ENCODE data around the gene CDR2.
"Not testable (repeated sequence)": the region's sequence is repeated elsewhere in the genome, so short reads cannot be mapped to it uniquely, and the experiment has no call there.

The CDR2 gene

DNA sequence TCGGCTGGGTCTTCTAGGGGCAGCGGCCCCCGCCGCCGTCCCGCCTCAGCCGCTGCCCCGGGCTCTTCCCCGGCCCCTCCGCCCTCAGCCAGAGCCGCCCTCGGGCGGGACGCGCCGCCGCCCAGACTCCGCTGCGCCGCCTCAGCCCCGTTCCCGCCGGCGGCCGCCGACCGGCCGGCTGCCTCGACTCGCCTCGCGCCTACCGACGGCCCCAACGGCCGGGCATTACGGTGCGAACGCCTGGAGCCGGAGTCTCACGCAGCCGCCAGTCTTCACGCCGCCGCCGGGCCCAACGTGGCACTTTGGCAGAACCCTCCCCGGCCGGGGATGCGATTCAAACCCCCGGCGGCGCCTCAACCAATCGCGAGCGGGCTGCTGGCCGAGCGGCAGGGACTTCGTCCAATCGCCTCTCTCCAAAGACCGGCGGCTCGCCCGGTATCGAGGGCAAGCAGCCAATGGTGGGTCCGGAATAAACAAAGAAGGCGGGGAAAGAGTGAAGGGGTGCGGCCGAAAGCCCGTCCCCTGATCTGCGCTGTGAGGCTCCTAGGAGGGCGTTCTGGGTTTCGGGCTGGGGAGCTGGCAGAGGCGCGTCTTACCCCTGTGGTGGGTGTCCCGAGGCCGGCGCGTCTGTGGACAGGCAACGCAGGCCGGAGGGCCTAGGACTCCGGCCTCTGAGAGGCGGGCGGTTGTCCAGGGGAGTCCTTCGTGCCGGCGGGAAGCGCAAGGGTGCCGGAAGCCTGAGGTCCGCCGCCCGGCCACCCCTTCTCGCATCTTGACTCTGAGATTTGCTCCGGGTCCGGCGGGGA, at the start of gene CDR2:
Gene CDR2, minus strand, starts transcription at position 309 of the 806 bp plus-strand sequence. CDS start 310 bp downstream, outside the sequence.
- DNase-seq (ENCODE audit: low read depth): peak; percentile 96

DNA sequence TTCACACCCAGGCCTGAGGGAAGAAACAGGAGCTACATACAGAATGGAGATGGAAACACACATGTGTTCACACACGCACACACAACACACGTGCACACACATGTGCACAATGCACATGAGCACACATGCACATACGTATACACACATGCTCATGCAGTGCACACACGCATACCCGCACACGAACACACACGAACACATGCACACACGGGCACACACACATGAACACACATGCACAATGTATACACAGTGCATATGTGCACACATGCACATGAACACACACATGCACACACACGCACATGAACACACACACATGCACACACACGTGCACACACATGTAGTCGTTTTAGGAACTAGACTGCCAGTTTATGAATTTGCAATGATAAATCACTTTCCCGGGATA, 49.3 kb upstream of the CDR2 start:
- DNase-seq (ENCODE audit: low read depth): no peak

DNA sequence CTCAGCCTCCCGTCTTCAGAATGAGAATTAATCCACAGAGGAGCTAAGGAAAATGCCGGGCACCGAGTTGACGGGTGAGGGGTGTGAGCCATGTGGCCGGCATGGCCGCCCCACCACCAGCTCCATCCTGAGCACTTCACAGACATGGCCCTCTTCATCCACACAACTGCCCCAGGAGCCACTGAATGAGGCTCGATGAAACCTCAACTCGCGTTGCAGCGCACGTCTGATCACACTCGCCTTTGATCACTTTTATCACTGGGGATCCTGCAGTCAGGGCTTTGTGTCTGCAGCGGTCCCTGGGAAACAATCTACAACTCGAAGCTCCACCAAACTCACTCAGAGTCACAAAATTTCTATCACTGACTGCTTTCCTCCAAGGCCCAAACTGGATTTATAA, 46.7 kb upstream of the CDR2 start:
- DNase-seq (ENCODE audit: low read depth): no peak

- no peak for DNase-seq (ENCODE audit: low read depth)
These were observed 46.3 kb upstream of the CDR2 start for GRCh38 chr16:22420606-22421135.

DNA sequence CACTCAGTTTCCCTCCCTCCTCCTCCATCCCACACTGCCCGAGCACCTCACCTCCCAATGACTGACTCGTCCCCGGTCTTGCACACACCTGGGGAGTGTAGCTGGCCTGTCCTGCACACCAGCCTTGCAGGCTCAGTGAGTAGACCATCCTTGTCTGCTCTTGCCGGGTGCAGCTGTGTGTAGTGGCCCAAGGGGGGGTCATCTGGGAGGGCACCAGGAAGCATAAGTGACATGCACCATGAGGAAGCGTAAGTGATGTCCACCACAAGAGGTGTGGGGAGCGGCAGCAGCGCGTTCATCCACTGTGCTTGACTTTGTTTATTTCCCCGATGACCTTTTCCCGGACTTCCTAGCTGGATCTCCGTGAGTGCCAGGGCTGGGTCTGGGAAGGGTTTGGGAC, 45.5 kb upstream of the CDR2 start:
- DNase-seq (ENCODE audit: low read depth): no peak

GRCh38 chr16:22418826-22419225, 44.4 kb upstream of the CDR2 start:
- no peak for DNase-seq (ENCODE audit: low read depth)

- DNase-seq (ENCODE audit: low read depth): not testable (repeated sequence)
These were observed 43.4 kb upstream of the CDR2 start for GRCh38 chr16:22417798-22418197.

DNA sequence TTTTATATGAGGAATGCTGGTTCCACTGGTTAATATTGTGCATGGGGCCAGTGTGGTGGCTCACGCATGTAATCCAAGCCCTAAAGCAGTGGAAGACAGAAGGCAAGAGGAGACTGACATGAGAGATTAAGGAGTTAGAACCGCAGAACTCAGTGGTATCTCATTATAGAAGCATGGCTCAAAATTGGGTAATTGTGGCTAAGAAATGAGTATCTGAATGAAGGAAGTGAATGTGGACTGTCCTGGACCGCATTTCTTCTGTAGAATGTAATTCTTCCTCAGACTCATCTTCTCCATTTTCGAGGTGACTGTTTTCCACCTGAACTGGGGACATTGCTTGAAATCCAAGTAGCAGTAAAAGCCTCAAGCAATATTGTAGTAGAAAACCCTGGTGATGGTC, 42.6 kb upstream of the CDR2 start:
- no peak for DNase-seq (ENCODE audit: low read depth)

- no peak for DNase-seq (ENCODE audit: low read depth)
These were observed 39.4 kb upstream of the CDR2 start for GRCh38 chr16:22413819-22414218.

GRCh38 chr16:22407486-22407885, 33.1 kb upstream of the CDR2 start:
- DNase-seq (ENCODE audit: low read depth): no peak

- DNase-seq (ENCODE audit: low read depth): no peak
These were observed 27.8 kb upstream of the CDR2 start for GRCh38 chr16:22402191-22402590.

GRCh38 chr16:22400900-22401299, 26.5 kb upstream of the CDR2 start:
- DNase-seq (ENCODE audit: low read depth): no peak

- DNase-seq (ENCODE audit: low read depth): no peak
These were observed 23.5 kb upstream of the CDR2 start for GRCh38 chr16:22397931-22398330.

DNA sequence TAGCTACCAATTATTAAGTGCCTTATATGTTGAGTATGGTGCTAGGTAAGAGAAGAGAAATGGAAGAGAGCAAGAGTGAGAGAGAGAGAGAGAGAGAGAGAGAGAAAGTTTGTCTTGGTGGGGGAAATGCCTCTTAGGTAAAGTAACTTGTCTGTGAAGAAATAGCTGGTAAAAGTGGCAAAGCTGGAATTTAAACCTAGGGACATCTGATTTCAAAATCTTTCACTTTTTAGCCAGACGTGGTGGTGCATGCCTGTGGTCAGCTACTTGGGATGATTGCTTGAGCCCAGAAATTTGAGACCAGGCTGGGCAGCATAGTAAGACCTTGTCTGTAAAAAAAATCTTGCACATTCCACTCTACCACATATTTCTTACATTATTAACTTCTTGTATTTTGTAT, 23.0 kb upstream of the CDR2 start:
- DNase-seq (ENCODE audit: low read depth): peak; percentile 82

GRCh38 chr16:22395960-22396359, 21.5 kb upstream of the CDR2 start:
- no peak for DNase-seq (ENCODE audit: low read depth)

DNA sequence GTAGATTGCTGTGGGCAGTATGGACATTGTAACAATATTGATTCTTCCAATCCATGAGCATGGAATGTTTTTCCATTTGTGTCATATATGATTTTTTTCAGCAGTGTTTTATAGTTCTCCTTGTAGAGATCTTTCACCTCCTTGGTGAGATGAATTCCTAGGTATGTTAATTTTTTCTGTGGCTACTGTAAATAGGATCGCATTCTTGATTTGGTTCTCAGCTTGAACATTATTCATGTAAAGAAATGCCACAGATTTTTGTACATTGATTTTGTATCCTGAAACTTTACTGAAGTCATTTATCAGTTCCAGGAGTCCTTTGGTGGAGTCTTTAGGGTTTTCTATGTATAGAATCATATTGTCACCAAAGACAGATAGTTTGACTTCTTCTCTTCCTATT, 19.7 kb upstream of the CDR2 start:
- DNase-seq (ENCODE audit: low read depth): no peak

- DNase-seq (ENCODE audit: low read depth): no peak
These were observed 13.8 kb upstream of the CDR2 start for GRCh38 chr16:22388101-22388644.

DNA sequence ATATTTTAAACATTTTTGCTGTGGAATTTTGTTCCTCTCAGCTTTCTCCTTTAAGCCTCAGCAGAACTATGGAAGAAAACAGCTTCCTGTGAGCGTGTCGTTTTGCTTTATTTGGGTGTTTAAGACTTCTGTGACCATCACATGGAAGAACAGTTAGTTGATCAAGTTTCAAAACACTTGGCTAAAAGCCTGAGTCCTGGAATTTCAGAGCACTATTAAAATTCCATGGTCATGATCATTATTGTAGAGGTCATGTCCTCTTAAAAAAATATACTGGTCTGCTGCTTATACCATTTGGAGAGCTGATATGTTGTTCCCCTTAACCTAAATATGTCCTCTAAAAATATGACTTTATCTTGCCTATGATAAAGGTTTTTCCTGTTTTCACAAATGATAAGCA, 12.6 kb upstream of the CDR2 start:
- DNase-seq (ENCODE audit: low read depth): peak; percentile 91

- DNase-seq (ENCODE audit: low read depth): no peak
These were observed 10.8 kb upstream of the CDR2 start for GRCh38 chr16:22385196-22385595.

- DNase-seq (ENCODE audit: low read depth): no peak
These were observed 9.4 kb upstream of the CDR2 start for GRCh38 chr16:22383827-22384226.

GRCh38 chr16:22381392-22381791, 7.0 kb upstream of the CDR2 start:
- DNase-seq (ENCODE audit: low read depth): no peak

- peak; percentile 62 for DNase-seq (ENCODE audit: low read depth)
These were observed 6.1 kb upstream of the CDR2 start for GRCh38 chr16:22380529-22380928.

GRCh38 chr16:22379656-22380055, 5.2 kb upstream of the CDR2 start:
- no peak for DNase-seq (ENCODE audit: low read depth)

Data from stromal cell of bone marrow (primary cell).